Breast epithelium (tissue), 4 donors: ENCODE measurements around the gene MAN2A1. TPM values are rescaled to one million over a fixed set of nuclear protein-coding genes. Genes with fewer than 3 reads are reported as not detected.
A peak's percentile ranks its signal among the peaks of the same experiment; 100 is the strongest.
"Not testable (repeated sequence)": the region's sequence is repeated elsewhere in the genome, so short reads cannot be mapped to it uniquely, and the experiment has no call there.

Experiments used
- DNase-seq, 2 donors: peaks; one replicate each; pipeline ENCODE4 v3.0.0-alpha.2; 2019; ENCODE audit warnings: low spot score in 2 of 2
- H3K27ac ChIP-seq, 2 donors: fragments of 200-600 bp; sonication (generic) in 1 of 2; one replicate each; pipeline ENCODE4 v1.5.1; 2016 to 2019; ENCODE audit warnings: mild to moderate bottlenecking in 1 of 2
- H3K27me3 ChIP-seq, 2 donors: fragments of 200-600 bp; sonication (generic) in 1 of 2; one replicate each; pipeline versions ENCODE4 v1.5.1 to v1.6.0; 2017 to 2019; ENCODE audit warnings: control low read depth in 1 of 2, mild to moderate bottlenecking in 1 of 2
- H3K36me3 ChIP-seq: fragments of 200-600 bp; one replicate; pipeline ENCODE4 v1.5.1; 2019
- H3K4me1 ChIP-seq, 2 donors: fragments of 200-600 bp; sonication (generic); one replicate each; pipeline ENCODE4 v1.5.1; 2016 to 2019; ENCODE audit warnings: control low read depth in 1 of 2
- H3K4me3 ChIP-seq, 3 donors: fragments of 200-600 bp; sonication (generic); 1 replicate in 2 of 3; 2 replicates in 1 of 3; pipeline ENCODE4 v1.5.1; 2016 to 2019; ENCODE audit warnings: mild to moderate bottlenecking in 3 of 3, moderate library complexity in 2 of 3
- H3K9me3 ChIP-seq, 2 donors: fragments of 200-600 bp; sonication (generic) in 1 of 2; one replicate each; pipeline ENCODE4 v1.5.1; 2016 to 2019; ENCODE audit warnings: control low read depth in 1 of 2
- CTCF ChIP-seq, 3 donors: fragments of 450-650 bp; IDR thresholded peaks; one replicate each; pipeline ENCODE4 v1.5.1; 2016 to 2017; ENCODE audit warnings: antibody characterized with exemption in 3 of 3, mild to moderate bottlenecking in 3 of 3, moderate library complexity in 3 of 3
- POLR2A ChIP-seq: fragments of 450-650 bp; IDR thresholded peaks from one replicate; pipeline ENCODE4 v1.6.1; 2016; ENCODE audit warnings: antibody characterized with exemption, mild to moderate bottlenecking, moderate library complexity
- POLR2AphosphoS5 ChIP-seq, 3 donors: sonication (generic); formaldehyde crosslinking; IDR thresholded peaks; one replicate each; pipeline ENCODE4 v1.6.1; 2017; ENCODE audit warnings: antibody characterized with exemption in 3 of 3
- intact Hi-C: fragments of 100-400 bp; cut with DNase I; formaldehyde crosslinking; loops from one replicate; pipeline ENCODE4 v1.15.1; 2023; ENCODE audit warnings: low total_unique reads
- total RNA-seq, 3 donors: library from RNA; depleted of rRNA; stranded (reverse); fragments of >200 nt; gene quantifications; one replicate each; pipeline ENCODE4 v1.1.0, GENCODE V29; 2016

Gene MAN2A1
- total RNA-seq, 3 donors from 2014 or later: 57.9 to 68.6 (median 63.3) TPM

DNA sequence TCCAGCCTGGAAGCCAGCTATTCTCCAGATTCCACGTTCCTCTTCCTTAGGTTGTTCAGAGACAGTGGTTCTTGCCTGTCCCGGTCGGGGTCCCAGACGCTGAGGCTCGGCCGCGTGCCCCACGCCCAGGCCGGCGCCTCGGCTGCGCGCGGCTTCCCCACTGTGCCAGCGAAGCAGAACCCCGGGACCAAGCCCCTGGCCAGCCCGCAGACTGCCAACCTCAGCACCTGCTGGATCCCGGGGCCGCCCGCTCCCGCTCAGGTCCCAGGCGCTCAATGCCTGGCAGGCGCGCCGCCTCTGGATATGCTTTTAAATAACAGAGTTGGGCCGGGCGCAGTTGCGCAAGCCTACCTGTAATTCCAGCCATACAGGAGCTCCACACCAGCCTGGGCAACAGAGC, 195.5 kb downstream of the MAN2A1 start:
- no peak for DNase-seq
- Histone ChIP-seq H3K9me3 (no peaks in the 10 kb centered on the region), H3K27ac (no peak overlapping the region), H3K4me1 (no peaks in the 10 kb centered on the region), H3K36me3 (no peaks in the 10 kb centered on the region), H3K27me3 (no peaks in the 10 kb centered on the region), H3K4me3 (no peak overlapping the region)
- no peak for TF ChIP-seq POLR2AphosphoS5 (IDR thresholded peaks at IDR 0.05)
- no peak for TF ChIP-seq POLR2A
- no peak for TF ChIP-seq CTCF (IDR thresholded peaks at IDR 0.05)
- intact Hi-C loops: no loop called here

- no peaks in the 10 kb centered on the region for H3K27me3 ChIP-seq
- H3K4me3 ChIP-seq: no peak overlapping the region
- no peak overlapping the region for H3K27ac ChIP-seq
- H3K9me3 ChIP-seq: no peaks in the 10 kb centered on the region
- intact Hi-C loops: no loop called here
- TF ChIP-seq POLR2AphosphoS5 (IDR thresholded peaks at IDR 0.05) (no peak), CTCF (IDR thresholded peaks at IDR 0.05) (no peak), POLR2A (no peak)
- no peaks in the 10 kb centered on the region for H3K4me1 ChIP-seq
- DNase-seq: no peak
- H3K36me3 ChIP-seq: no peaks in the 10 kb centered on the region
Measured at GRCh38 chr5:109888989-109889388, 199.3 kb downstream of the MAN2A1 start.

- H3K4me3 ChIP-seq, DNase-seq, H3K27ac ChIP-seq, H3K4me1 ChIP-seq, H3K9me3 ChIP-seq, H3K27me3 ChIP-seq, intact Hi-C loops, H3K36me3 ChIP-seq: not testable (repeated sequence)
Measured at GRCh38 chr5:109893271-109893670, 203.5 kb downstream of the MAN2A1 start.

DNA sequence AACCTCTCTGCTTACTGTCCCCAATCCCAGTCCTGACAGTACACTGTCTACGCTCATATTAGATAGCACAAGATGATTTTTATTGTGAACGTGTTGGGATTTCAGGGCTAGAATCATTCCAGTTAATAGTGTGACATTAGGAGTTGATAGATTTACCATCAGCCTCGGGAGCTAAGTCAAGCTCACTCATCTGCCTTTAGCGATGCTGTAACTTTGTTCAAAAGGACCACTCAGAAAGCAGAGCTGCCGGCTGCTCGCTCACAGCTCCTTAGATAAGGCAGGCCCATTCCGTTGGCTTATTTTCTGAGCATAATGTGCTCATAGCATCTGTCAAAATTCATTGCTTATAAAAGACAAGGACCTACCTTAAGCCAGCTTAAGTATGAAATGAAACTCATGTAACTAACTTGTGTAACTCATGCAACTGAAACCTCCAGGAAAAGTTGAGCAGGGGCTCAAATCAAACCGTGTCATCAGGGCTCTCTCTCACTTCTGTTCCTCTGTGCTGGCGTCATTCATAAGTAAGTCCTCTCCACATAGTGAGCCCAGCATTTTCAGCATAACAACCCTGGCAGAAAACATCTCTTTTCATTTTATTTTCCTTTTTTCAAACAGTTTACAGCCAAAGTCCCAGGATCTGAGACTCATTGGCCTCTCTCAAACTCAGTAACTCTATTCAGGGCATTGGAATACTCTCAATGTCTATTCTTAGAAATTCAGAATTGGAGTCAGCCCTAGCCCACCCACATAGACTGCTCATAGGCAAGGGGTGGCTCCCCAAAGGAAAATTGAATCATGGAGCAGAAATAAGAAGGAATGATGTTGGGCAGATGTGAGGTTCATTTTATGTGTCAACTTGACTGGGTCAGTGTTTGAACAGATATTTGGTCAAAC, 208.8 kb downstream of the MAN2A1 start:
- H3K4me1 ChIP-seq: no peaks in the 10 kb centered on the region
- no peaks in the 10 kb centered on the region for H3K9me3 ChIP-seq
- intact Hi-C loops: no loop called here
- H3K27ac ChIP-seq: peak overlapping the region in 1 of 2 donors; percentile 14
- H3K36me3 ChIP-seq: no peaks in the 10 kb centered on the region
- no peaks in the 10 kb centered on the region for H3K27me3 ChIP-seq
- no peak for DNase-seq
- H3K4me3 ChIP-seq: no peak overlapping the region
- no peak for TF ChIP-seq POLR2AphosphoS5 (IDR thresholded peaks at IDR 0.05)
- TF ChIP-seq POLR2A: no peak
- TF ChIP-seq CTCF (IDR thresholded peaks at IDR 0.05): no peak

- no peaks in the 10 kb centered on the region for H3K4me1 ChIP-seq
- no peak overlapping the region for H3K4me3 ChIP-seq
- TF ChIP-seq POLR2AphosphoS5 (IDR thresholded peaks at IDR 0.05): no peak
- TF ChIP-seq CTCF (IDR thresholded peaks at IDR 0.05): no peak
- TF ChIP-seq POLR2A: no peak
- peak overlapping the region in 1 of 2 donors; percentile 14 for H3K27ac ChIP-seq
- no peaks in the 10 kb centered on the region for H3K27me3 ChIP-seq
- no peak for DNase-seq
- intact Hi-C loops: no loop called here
- no peaks in the 10 kb centered on the region for H3K9me3 ChIP-seq
- no peaks in the 10 kb centered on the region for H3K36me3 ChIP-seq
Measured at GRCh38 chr5:109899163-109899535, 209.4 kb downstream of the MAN2A1 start.
